Fibroblast of skin of left biceps (primary cell): ENCODE results near the gene HEXD.
A peak's percentile ranks its signal among the peaks of the same experiment; 100 is the strongest.
"Not testable (repeated sequence)": the region's sequence is repeated elsewhere in the genome, so short reads cannot be mapped to it uniquely, and the experiment has no call there.

Experiments
- DNase-seq, 2 experiments: peaks; one replicate each; pipeline ENCODE4 v3.0.0-alpha.2; 2013; ENCODE audit warnings: low read depth in 2 of 2

Gene HEXD

GRCh38 chr17:82458179-82458884 lies 40.2 kb downstream of the HEXD start, which contains the start of gene NARF:
NARF (plus strand) TSS chr17:82458741; CDS start chr17:82458804, 63 bp downstream.
- peak; percentile 98 for DNase-seq

GRCh38 chr17:82458885-82459424 lies 40.8 kb downstream of the HEXD start:
- no peak for DNase-seq

- DNase-seq: not testable (repeated sequence)
Observed at GRCh38 chr17:82459936-82460335, 41.8 kb downstream of the HEXD start.

- no peak for DNase-seq
Observed at GRCh38 chr17:82461827-82462524, 43.8 kb downstream of the HEXD start.

GRCh38 chr17:82463391-82463790 lies 45.2 kb downstream of the HEXD start:
- DNase-seq: no peak

GRCh38 chr17:82463925-82464566 lies 45.9 kb downstream of the HEXD start:
- DNase-seq: no peak

GRCh38 chr17:82464567-82464929 lies 46.4 kb downstream of the HEXD start:
- no peak for DNase-seq

GRCh38 chr17:82465023-82465603 lies 47.0 kb downstream of the HEXD start:
- DNase-seq: no peak

GRCh38 chr17:82468692-82469091 lies 50.5 kb downstream of the HEXD start:
- no peak for DNase-seq

GRCh38 chr17:82470065-82470464 lies 51.9 kb downstream of the HEXD start:
- no peak for DNase-seq

- no peak for DNase-seq
Observed at GRCh38 chr17:82474223-82475010, 56.3 kb downstream of the HEXD start.

GRCh38 chr17:82475458-82475857 lies 57.3 kb downstream of the HEXD start:
- no peak for DNase-seq

- no peak for DNase-seq
Observed at GRCh38 chr17:82477934-82478333, 59.8 kb downstream of the HEXD start.

GRCh38 chr17:82479602-82480001 lies 61.5 kb downstream of the HEXD start:
- DNase-seq: no peak

- no peak for DNase-seq
Observed at GRCh38 chr17:82480318-82480717, 62.2 kb downstream of the HEXD start.

- DNase-seq: no peak
Observed at GRCh38 chr17:82483204-82483660, 65.1 kb downstream of the HEXD start.

GRCh38 chr17:82483836-82484235 lies 65.7 kb downstream of the HEXD start:
- no peak for DNase-seq

- no peak for DNase-seq
Observed at GRCh38 chr17:82486231-82487094, 68.3 kb downstream of the HEXD start.

GRCh38 chr17:82487910-82488309 lies 69.8 kb downstream of the HEXD start:
- no peak for DNase-seq

- DNase-seq: no peak
Observed at GRCh38 chr17:82489117-82489516, 71.0 kb downstream of the HEXD start.
